ENCODE data around the gene FXR2.
A peak's percentile ranks its signal among the peaks of the same experiment; 100 is the strongest.
"Not testable (repeated sequence)": the region's sequence is repeated elsewhere in the genome, so short reads cannot be mapped to it uniquely, and the experiment has no call there.

Gene FXR2

DNA sequence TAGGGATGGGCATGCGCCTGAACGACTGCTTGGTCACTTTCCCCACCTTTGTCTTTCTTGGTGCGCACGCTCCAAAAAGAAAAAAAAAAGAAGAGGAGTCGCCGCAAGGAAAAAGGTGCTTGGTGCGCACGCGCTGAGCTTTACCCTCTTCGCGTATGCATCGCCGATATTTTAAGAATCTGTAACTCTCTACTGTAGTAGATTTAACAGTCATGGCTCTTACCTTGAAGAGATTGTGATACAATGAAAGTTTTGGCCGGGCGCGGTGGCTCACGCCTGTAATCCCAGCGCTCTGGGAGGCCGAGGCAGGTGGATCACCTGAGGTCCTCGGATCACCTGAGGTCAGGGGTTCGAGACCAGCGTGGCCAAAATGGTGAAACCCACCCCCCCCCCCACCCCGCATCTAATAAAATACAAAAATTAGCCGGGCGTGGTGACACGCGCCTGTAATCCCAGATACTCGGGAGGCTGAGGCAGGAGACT is 609 bp upstream of the FXR2 start:
- TF ChIP-seq POLR2A (IDR thresholded peaks at IDR 0.05; ENCODE audit: low read length) (no peak), GATA1 (IDR thresholded peaks at IDR 0.05; ENCODE audit: low read depth, low read length) (no peak)
- no peak for DNase-seq

DNA sequence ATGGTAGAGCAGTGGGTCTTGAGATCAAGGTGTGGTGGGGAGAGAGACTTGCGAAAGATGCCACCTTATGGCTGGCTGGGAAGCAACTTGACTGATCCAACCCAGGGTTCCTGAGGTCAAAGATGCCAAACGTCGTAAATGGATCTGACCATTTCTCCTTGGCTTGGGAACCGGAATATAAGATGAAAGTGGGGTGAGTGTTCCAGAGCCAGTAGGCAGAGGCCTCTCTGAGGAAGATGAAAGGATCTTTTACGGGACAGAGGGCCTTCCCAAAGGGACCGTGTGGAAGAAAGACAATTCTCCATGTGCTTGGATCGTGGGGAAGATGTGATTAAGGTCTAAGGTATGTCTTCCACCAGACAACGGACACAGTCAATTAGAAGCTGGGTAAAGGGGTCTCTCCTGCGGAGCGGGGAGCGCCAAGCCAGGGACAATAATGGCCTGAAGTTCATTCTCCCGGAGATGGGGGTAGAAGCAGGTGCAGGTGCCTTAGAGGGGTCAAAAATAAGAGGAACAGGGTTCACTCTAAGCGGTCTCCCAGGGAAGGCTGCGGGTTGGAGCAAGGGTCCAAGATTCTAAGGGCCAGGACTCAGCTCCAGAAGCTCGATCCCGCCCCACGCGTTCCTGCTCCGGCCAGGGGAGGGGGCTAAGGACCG is 800 bp downstream of the FXR2 start:
- peak; percentile 36 to 46 for DNase-seq
- no peak for TF ChIP-seq POLR2A (IDR thresholded peaks at IDR 0.05; ENCODE audit: low read length)
- no peak for TF ChIP-seq GATA1 (IDR thresholded peaks at IDR 0.05; ENCODE audit: low read depth, low read length)

DNA sequence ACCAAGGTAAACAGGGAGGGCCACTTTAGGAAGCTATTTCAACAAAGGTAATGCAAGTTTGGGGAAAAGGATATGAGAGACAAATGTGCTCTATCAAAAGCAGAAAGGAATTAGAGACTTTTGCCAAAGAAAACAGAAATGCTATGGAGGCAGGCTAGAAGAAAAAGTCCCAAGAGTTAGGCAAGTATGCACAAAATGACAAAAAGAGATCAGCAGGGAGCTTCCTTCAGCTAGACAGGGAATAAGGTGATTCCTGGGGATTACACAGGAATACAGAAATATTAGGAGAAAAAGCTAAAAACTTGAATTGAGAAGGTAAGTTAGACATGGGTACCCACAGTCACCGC is 2.4 kb downstream of the FXR2 start:
- no peak for TF ChIP-seq GATA1 (IDR thresholded peaks at IDR 0.05; ENCODE audit: low read depth, low read length)
- TF ChIP-seq POLR2A (IDR thresholded peaks at IDR 0.05; ENCODE audit: low read length) = no peak

DNA sequence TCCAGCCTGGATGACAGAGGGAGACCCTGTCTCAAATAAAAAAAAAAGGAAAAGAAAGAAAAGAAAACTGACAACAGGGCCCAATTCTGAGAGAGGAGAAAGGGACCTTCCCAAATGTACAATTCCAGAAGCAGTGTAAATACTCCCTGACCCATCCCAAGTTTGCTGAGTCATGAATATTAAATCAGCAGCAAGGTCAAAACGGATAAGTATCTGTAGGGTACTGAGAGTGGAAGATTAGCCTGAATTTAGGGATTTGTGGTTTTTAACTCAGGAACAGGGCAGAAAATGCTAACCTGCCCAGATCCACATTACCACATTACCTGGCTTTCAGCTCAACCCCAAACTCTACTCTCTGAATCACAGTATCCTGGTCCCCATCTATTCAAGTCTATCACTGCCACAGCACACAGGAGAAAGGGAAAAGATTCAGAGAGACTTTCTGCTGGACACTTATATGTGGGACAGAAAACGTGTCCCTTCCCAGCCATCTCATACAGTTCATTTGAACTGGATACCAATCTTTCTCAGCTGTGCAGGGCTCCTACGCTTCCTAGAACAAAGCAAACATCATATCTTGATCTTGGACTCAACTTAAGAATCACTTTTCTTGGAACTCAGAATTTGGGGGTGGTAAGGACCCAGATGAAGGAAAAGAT is 2.9 kb downstream of the FXR2 start:
- peak; percentile 23 to 34 for DNase-seq
- TF ChIP-seq POLR2A (IDR thresholded peaks at IDR 0.05; ENCODE audit: low read length) = no peak
- no peak for TF ChIP-seq GATA1 (IDR thresholded peaks at IDR 0.05; ENCODE audit: low read depth, low read length)

More for the DNA sequence above, 2.4 kb downstream of the FXR2 start:
- DNase-seq = no peak

DNA sequence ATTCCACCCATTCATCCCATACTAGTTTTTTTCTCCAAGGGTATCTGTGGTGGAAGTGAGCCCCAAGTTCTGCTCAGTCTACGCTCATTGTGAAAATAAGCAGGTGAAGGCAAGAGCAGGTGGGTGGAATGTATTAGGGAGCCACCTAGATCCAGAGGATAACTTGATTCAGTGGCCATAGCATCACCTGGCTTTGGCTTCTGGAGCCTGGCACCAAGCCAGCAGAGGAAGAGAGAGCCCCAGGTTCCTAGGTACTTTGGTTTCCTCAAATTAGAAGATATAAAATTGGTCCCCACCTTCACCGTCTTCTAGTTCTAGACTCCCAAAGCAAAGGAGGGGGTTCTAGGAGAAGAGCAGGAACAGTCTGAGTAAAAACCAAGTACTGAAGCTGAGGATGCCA is 4.1 kb downstream of the FXR2 start:
- TF ChIP-seq POLR2A (IDR thresholded peaks at IDR 0.05; ENCODE audit: low read length) = no peak
- no peak for TF ChIP-seq GATA1 (IDR thresholded peaks at IDR 0.05; ENCODE audit: low read depth, low read length)
- DNase-seq = no peak

DNA sequence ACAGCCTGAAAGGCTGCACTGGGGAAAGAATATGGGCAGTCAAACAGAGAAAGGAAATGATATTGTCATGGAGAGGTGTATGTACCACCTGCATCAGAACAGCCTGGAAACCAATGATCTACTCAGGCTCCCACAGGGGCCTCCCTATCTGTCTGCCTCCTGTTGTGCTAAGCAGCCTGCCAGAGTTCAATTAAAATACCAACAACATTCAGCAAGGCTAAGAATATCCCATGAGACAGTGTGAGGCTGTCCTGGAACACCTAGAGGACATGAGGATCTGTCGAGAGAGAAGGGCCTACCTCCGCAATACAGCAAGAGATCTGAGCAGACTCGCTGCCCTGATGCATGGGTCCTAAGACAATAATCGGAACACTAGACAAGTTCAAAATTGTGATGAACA is 8.4 kb downstream of the FXR2 start:
- DNase-seq = no peak
- no peak for TF ChIP-seq GATA1 (IDR thresholded peaks at IDR 0.05; ENCODE audit: low read depth, low read length)
- no peak for TF ChIP-seq POLR2A (IDR thresholded peaks at IDR 0.05; ENCODE audit: low read length)

DNA sequence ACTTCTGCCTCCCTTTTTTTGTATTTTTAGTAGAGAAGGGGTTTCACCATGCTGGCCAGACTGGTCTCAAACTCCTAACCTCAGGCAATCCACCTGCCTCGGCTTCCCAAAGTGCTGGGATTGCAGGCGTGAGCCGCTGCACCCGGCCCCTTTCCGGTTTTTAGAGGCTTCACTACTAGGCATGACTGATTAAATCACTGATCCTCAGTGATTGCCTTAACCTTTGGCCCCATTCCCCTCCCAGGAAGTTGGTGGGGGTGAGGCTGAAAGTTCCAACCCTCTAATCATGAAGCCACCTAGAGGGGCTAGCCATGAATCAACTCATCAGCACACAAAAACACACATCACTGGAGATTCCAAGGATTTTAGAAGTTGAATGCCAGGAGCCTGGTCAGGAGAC is 17.1 kb downstream of the FXR2 start:
- not testable (repeated sequence) for DNase-seq

DNA sequence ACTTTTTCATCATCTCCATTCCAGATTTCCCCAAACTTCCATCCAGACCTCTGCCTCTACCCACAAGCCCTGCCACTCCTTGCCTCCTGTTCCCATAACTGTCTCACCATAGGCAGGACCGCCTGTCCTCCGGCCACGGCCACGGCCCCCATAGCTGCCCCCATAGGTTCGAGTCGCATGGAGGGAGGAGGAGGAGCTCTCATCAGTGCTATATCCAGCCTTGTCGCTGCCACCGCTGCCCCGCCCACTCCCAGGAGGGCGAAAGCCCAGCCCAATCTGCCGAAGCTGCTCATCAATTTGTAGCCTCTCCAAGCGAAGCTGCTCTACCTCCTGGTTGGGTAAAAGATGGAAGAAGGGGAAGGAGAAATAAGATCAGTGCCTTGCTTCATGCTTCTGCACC is 21.4 kb downstream of the FXR2 start:
- TF ChIP-seq GATA1 (IDR thresholded peaks at IDR 0.05; ENCODE audit: low read depth, low read length) (no peak), POLR2A (IDR thresholded peaks at IDR 0.05; ENCODE audit: low read length) (no peak)
- no peak for DNase-seq

DNA sequence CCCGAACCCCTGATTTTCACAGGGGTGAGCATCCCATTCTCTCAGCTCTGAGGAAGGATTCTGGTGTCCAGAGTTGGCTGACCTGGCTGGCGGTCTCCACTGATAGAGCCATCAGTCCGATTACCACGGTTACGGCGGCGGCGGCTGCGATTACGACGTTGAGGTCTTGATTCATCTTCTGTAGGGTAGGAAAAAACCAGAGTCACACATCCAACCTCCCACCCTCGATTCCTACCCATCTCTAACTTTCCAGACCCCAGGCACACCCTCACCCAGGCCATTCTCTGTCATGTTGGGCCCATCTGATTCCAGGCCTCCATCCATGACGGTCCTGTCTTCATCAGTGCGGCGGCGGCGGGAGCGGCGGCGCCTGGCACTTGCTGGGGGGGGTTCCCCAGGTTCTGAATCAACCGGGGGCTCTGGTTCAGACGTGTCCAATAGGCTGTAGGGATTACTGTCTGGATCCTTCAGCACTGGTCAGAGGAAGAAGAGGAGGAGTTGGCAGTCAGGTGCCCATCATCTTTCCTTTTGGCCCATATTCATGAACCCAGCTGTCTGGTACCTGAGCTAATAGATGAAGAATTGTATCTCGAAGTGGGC is 22.2 kb downstream of the FXR2 start:
- TF ChIP-seq POLR2A (IDR thresholded peaks at IDR 0.05; ENCODE audit: low read length) = no peak
- no peak for DNase-seq

DNA sequence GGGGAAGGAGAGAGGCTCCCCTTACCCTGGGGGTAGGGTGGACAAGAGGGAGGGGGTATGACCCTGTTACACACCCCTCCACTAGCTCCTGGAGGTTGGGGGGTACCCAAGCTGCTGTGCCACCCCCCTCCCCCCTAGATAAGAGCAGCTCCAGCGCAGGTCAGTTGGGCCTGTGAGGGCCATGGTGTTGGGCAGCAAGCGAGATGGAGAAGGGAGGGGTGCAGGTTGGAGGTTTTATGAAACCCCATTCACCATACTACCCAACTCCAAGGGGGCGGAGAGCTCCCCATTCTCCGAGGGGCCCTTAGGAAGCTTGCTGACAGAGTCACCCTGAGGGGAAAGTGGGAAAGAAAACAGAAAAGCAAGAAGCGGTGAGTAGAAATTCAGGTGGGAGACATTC is 23.1 kb downstream of the FXR2 start:
- DNase-seq = no peak
- TF ChIP-seq POLR2A (IDR thresholded peaks at IDR 0.05; ENCODE audit: low read length) (no peak), GATA1 (IDR thresholded peaks at IDR 0.05; ENCODE audit: low read depth, low read length) (no peak)

DNA sequence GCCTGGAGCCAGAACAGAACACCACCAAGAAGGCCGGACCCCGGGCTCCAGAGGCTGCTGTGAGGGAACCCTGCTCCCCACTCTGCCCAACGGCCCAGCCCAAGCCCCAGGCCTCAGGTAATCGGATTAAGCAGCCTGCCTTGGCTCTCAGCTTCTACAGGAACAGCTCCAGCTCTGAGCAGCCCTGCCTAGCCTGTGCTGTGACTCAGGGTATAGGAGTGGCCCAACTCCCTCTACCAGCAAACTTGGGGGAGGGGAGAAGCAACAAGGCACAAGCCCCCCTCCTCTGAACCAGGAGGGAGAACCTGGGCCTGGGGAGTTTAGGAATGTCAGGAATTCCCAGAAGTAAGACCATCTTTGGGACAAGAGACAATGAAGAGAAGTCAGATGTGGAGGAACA is 24.0 kb downstream of the FXR2 start:
- TF ChIP-seq GATA1 (IDR thresholded peaks at IDR 0.05; ENCODE audit: low read depth, low read length) (no peak), POLR2A (IDR thresholded peaks at IDR 0.05; ENCODE audit: low read length) (no peak)
- no peak for DNase-seq

DNA sequence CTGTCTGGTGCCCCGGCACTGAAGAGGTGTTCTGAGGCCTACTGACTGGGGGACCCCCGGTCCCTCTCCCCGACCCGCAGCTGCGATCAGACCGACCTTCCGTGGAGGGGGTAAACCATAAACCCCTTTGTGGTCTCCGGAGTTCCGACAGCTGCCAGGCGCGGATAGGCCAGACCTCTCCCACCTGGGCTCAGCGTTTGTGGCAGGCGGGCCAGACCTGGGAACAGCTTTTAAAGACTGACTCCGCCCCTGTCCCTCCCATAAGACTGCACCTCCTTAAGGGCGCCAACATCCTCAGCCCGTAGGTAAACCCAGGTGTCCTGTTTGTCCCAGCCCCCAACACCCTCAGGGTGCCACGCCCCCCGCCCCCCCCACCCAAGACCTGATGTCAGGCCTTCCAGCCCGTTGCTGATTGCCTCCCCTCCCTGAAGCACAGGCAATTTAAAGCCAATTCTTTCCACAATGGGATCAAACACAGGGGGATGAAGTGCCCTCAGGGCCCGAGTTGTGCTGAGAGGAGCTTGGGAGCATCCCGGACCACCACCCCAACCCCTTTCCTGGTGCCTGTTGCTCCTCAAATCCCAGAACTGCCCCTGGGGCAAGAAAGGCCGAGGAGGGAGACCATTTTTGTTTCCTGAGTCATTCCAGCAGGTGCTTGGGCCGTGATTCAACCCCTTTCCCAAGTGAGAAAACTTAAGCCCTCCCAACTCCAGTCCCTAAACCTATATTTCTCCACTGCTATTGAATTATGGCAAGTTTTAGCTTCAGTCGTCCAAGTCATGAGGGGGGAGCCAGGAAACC is 24.6 kb downstream of the FXR2 start, which contains the start of gene SOX15:
SOX15 (minus strand) TSS at position 204 of the 801 bp plus-strand sequence. CDS start 418 bp downstream, outside the sequence.
- TF ChIP-seq GATA1 (IDR thresholded peaks at IDR 0.05; ENCODE audit: low read depth, low read length) = no peak
- TF ChIP-seq POLR2A (IDR thresholded peaks at IDR 0.05; ENCODE audit: low read length) = no peak
- no peak for DNase-seq

DNA sequence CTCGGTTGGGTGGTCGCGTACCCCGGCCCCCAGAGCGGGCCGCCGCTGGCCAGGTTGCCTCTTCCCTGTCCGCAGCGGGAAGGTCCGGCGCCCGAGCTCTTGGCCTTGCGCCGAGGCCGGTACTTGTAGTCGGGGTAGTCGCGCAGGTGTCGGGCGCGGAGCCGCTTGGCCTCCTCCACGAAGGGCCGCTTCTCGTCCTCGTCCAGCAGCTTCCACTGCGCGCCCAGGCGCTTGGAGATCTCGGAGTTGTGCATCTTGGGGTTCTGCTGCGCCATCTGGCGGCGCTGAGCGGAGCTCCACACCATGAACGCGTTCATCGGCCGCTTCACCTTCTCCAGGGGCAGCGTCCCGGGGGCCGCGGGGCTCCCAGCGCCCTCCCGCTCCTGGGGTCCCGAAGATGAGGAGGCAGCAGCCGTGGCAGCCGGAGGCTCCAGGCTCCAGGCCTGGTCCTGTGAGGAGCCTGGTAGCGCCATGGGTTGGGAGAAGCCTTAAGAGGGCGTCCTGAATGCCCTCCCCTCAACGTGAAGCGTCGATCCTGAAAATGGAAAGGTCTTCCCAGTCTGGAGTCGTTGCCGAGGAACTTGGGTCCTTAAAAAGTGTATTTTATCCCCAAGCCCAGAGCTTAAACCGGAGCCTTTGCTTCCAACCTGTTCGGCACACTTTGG is 25.4 kb downstream of the FXR2 start:
- DNase-seq = peak; percentile 88 to 91
- peak; percentile 27 for TF ChIP-seq POLR2A (IDR thresholded peaks at IDR 0.05; ENCODE audit: low read length)
- TF ChIP-seq GATA1 (IDR thresholded peaks at IDR 0.05; ENCODE audit: low read depth, low read length) = no peak

All from erythroblast (primary cell).